Endometrium (tissue), 2 donors: ENCODE measurements around the gene RBM5.

Experiments used
- FAIRE-seq: peaks from 2 replicates; lab custom pipeline; 2012; peaks lifted over from hg19 to GRCh38; lab: Jason Lieb, UNC
- donor health status: control.
- donor health status: control.

RBM5 gene

DNA sequence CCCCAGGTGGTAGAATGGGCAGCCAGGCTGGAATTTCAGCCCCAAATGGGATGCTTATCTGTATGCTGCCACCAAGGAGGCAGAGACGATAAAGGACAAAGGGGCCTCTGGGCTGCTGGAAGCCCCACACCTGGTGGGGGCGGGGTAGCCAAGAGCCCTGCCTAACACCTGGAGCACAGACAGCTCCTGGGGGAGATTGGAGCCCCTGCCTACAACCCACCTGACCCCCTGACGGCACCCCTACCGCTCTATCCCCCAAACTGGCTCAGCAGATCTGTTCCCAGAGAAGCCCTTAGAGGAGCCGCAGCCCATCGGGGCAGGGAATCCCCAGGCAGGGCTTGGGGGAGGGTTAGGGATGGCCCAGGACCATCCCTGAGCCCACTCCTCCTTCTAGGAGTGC is 50.6 kb downstream of the RBM5 start:
- no peak for FAIRE-seq

DNA sequence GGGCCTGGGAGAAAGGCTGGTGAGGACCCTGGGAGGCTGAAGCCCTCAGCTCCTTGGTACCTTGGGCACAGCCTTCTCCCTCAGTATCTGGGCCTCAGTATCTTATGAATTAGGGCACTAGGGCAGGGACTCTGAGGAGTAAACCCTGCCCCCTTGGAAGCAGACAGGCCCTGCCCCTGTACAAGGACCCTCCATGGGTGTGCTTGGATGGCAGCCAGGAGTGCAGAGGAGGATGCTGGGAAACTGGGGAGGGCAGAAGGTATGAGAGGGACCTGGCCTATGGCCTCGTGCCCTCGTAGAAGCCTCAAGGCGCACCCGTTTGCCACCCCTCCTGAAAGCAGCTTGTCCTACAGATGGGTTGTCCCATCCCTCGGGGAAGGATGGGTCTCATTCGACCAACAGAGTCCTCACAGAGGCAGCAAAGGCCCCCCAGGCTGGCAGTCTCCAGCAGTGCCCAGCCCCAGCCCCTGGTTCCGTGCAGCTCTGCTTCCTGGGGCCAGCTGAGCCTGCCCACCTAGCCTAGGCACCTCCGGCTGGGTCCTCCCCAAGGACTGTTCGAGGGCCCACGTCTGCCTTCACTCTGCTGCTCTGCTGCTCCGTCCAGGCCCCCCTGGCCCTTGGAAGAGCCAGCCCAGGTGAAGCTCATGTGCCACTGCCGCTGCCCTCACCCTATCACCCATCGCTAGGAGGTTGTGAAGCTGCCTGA is 51.2 kb downstream of the RBM5 start:
- FAIRE-seq: no peak

DNA sequence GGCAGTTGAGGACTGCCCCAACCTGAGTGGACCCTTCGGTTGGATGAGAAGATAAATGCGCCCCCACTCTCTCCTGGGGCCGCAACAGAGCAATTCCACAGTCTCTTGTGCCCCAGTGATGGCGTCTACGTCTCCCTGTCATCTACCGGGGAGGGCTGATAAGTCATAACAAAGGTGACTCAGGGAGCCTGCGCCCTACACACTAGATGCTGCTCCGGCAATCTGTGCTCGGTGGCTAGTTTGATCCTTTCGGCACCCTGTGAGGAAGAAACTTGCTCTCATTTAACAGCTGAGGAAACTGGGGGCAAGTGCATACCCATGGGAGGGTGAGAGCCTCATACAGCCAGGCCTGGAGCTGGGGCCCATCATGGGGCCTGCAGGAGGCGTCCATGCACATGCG is 52.3 kb downstream of the RBM5 start:
- no peak for FAIRE-seq

DNA sequence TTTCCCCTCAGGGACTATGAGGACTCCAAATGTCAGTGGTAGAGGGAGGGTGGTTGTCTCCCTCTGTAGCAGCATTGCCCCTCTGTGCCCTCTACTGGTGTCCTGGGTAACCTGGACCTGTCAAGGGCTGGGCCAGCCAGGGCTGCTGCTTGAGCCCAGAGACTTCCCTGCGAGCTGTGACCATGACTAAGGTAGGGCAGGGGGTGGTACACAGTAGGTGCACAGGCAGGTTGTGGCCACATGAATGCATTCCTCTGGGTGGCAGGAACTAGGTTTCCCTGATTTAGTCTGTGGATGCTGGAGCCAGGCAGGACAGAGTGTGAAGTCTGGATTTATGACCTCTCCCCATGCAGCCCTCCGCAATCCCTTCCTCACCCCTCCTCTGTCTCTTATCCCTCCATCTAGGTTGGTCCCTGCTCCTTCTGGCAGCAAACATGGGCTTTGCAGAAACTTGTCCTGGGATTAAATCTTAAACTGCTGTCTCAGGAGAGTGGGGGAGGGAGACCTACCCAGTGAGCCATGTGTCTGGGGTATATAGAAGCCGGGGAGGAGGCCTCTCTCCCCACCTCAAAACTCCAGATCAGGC is 57.7 kb downstream of the RBM5 start:
- FAIRE-seq: no peak

DNA sequence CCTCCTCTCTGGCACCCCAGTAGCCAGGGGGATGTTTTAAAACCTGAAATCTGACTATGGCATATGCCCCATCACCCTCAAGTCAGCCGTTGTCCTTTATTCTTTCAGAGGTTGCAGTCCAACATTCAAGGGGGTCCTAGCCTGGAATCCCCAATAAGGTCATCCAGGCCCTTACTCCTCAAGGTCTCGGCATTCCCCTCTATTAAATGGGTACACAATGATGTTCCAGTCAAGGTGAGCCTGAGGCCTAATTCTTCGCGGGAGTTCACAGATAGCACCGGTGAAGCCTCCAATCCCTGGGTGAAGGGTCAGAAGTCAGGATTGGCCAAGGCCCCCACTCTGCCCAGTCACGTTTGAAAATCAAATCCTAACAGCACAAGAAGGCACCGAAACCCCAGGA is 58.3 kb downstream of the RBM5 start:
- FAIRE-seq: no peak

DNA sequence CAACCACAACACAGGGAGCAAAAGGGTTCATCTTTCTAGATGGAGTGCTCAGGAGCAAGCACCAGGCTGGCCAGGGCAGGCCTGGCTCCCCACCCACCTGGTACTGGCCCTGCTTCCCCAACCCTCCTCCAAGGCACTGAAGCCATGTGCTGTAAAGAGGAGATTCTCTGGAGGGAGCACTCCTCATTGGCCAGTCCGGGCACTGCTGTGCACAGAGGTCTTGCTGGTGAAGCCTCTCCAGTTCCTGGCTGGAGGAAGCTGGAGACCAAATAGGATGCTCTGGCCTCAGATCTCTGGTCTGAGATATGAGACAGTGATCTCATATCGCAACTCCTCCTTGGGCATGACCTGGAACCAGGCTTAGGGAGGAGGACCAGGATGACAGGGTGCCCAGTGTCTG is 58.7 kb downstream of the RBM5 start:
- no peak for FAIRE-seq

DNA sequence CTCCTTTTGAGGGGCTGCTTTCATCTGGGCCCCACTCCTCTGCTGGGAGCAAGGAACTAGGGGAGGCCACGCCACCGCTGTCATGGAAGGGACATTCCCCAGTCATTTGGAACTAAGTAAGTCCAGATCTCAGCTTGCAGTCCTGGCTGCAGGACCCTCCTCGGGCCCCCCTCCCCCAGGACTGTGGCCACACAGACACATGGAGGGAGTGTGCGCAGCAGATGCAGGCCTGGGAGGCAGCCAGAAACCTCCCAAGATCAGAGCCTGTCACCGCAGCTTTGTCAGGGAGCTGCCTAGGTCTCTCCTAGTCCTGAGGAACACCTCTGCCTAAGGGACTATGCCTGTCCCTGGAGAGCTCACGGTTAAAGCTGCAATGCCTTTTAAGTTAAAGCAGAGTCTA is 59.1 kb downstream of the RBM5 start:
- FAIRE-seq: no peak

DNA sequence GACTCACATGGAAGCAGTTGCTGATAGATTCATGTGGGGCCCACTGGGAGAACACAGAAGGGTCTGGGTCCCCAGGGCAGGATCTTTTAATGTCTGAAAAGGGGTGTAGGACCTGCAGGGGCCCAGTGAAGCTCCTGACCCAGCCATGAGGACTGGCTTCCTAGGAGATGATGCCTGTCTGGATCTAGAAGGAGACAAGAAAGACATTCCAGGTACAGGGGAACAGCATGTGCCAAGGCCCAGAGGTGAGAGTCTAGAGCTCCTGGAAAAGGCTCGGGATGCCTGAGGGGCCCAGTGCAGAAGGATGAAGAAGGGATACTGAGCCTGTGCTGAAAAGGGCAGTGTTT is 61.7 kb downstream of the RBM5 start:
- FAIRE-seq: no peak

DNA sequence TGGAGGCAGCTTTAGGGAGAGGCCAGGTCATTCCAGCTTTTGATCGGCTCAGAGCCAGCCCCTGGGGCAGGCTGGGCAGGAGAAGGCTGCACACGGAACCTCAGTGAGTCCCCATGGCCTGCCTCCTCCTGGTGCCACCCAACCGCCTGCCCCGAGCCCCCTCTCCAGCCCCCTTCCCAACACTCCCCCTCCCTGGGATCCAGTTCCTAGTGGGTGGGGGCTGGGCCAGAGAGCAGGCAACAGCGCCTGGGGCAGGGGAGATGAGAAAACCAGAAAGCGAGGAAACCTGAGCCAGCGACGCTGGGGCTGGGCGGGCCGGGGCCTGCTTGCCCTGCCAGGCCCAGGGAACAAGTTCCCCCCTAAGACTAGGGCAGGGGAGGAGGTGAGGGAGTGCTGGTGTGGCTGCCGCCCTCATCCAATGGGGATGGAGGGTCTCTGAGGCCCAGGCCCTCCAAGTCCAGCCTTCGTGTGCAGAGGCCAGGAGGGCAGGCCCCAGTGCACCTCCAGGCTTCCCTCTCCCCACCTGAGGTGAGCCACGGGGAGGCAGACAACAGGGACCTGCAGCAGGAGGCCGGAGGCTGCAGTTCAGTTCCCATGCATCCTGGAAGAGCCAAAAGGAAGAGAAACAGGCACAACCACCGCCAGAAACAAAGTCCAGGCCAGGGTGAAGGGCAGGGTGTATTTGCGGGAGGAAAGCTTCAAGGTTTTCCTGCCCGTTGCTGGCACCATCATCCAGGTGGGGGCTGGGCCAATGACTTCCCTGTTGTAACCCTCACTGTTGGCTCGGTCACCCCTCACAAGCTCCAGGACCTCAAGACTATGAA is 62.4 kb downstream of the RBM5 start:
- FAIRE-seq: no peak

DNA sequence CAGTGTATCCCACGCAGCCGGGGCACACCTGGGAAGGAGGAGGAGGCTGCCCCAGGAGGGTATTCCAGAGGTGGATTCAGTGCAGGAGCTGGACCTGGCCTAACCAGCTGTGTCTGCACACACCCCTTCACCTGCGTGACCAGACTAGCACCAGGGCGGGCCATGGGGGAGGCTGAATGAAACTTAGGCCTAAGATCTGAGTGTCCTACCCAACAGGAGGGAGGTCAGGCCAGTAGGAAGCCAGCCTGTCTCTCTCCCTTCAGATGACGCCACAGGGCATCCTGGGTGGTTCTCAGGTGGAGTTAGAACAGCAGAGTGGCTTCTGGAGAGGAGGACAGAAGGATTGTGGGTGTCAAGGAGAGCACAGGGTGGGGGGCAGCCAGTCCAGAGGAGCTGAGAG is 63.0 kb downstream of the RBM5 start:
- no peak for FAIRE-seq

DNA sequence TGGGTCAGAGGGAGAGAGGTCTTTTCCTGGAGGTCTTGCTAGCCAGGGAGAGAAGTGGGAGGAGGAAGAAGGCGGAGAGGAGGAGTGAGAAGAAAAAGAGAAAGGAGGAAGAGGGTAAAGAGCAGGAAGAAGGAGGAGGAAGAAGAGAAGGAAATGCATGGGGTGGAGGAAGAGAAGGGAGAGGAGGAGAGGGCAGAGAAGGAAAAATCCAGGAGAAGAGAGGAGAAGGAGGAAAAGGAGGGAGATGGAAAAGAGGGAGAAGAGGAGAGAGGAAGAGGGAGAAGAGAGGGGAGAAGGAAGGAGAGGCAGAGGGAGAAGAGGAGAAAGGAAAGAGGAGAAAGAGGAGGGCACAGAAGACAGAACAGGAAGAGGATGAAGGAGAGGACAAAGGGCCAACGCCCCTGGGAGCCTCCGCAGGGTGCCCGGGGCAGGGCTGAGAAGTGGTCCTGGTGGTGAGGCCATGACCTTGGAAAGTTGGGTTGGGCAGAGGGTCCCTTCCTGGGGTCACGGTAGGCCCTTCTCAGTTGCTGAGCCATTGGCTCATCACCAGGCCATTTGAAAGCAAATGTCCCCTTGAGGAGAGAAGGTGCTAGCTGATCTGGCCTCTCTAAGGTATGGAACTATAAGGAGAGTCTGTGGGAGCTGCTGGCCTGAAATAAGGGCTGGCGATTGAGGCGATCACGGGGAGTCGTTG is 65.2 kb downstream of the RBM5 start:
- FAIRE-seq: no peak

DNA sequence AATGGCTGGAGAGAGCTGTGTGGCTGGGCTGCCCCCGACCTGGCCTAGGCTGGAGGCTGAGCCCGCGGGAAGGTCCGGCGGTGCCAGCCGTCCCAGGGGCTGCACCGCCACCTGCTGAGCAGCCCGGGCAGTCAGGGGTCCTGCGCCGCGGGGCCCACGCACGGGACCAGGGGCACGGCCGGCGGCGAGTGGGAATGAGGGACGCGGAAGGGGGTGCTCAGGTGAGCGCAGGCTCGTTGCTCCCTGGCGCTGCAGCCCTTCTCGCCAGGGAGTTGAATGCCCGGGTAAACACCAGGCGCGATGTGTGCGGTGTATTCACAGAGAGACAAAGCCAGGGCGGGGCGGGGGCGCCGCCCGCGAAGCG is 65.7 kb downstream of the RBM5 start:
- no peak for FAIRE-seq

DNA sequence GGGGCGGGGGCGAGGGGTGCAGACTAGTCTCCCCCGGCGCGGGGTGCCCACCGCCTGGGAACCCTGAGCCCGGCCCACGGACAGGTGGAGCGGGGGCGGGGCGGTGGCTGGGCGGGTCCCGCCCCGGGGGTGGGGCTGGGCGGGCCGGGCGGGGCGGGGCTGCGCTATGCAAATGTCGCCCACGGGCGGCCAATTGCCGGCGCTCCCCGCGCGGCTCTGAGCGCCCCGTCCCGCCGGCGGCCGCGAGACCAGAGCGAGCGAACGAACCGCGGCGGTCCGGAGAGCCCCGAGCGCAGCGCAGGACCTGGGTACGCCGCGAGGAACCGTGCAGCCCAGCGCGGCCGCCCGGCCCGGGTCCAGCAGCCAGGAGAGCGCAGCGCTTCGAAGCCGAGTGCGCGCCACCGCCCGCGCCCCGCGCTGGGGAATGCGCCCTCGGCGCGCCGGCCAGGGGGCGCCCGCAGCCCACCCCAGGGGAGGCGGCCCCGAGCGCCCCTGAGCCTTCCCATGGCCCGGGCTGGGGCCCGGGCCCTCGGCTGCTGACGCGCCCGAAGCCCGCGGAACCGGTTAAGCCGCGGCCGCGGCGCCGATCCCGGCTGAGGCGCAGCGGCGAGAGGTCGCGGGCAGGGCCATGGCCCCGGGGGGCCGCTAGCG is 66.2 kb downstream of the RBM5 start, which contains the start of gene SEMA3F:
SEMA3F (plus strand) TSS at position 485 of the 651 bp plus-strand sequence. CDS start 4,299 bp downstream, outside the sequence.
- FAIRE-seq: no peak

DNA sequence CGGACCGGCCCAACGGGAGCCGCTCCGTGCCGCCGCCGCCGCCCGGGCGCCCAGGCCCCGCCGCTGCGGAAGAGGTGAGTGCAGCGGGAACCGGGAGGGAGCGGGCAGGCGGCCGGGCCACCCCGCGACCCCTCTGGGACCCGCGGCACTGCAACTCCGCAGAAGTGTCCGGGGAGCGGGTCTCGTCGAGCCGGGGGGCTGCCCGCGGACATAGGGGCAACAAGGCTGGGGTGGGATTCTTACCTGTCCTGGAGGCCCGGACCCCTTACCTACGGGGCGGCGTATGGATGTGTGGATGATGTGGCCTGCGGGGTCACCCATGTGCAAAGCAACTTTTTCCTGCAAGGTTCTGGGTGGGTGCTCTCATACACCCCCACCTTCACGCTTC is 66.8 kb downstream of the RBM5 start:
- no peak for FAIRE-seq

DNA sequence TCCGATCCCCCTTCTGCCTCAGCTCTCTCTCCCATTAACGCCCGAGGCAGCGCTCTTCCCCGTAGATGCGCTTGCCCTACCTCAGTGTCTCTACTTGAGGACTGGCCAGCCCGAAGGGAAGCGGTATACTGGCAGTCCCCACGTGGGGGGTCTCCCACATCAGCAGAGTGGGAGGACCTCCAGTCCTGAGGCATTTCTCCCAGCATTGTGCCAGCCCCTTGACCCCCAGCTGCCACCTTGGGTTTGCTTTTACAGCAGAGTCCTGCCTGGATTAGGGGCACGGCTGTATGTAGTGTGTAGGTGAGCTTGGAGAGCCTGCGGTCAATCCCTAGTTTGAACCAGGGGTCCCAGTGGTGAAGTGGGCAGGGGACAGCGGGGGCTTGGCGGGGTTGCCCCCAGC is 67.2 kb downstream of the RBM5 start:
- FAIRE-seq: no peak

DNA sequence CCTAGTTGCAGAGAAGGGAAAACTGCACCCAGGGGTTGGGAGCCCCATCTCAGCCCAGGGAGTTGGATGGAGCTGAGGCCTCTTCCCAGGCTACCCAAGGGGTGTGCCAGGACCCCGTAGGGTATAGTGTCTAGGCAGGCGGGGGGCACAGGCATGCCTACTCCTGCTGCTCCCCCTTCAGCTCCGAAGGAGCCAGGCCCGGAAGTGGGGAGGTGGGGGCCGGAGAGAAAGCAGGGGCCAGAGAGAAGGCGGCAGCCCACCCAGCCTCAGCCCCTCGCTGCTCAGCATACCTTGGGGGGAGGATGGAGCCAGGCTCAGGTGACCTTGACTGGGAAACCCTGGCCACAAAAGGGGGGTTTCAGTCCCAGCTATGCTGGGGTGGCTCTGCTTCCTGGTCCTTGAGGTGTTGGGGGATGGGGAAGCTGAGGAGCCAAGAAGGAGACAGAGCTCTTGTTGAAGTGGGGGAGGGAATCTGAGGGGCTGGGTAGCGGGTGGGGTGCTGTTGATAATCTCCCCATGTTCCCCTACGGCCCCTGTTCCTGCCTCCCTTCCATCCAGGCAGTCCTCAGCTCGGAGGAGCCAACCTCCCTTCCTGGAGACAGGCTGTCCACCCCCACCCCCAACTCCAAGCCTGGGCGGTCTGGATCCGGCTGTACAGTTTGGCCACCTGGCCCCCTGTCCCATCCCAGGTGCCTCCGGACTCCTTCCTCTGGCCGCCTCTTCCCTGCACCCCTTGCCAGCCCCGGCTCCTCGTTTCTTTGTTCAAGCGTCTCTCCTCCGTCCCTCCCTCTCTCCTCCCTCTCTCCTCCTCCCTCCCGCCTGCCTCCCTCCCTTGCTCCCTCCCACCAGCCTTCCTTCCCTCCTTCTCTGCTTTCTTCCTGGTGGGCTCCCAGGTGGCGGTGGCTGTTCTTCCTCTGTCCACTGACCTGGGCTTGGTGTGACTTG is 68.1 kb downstream of the RBM5 start:
- no peak for FAIRE-seq

DNA sequence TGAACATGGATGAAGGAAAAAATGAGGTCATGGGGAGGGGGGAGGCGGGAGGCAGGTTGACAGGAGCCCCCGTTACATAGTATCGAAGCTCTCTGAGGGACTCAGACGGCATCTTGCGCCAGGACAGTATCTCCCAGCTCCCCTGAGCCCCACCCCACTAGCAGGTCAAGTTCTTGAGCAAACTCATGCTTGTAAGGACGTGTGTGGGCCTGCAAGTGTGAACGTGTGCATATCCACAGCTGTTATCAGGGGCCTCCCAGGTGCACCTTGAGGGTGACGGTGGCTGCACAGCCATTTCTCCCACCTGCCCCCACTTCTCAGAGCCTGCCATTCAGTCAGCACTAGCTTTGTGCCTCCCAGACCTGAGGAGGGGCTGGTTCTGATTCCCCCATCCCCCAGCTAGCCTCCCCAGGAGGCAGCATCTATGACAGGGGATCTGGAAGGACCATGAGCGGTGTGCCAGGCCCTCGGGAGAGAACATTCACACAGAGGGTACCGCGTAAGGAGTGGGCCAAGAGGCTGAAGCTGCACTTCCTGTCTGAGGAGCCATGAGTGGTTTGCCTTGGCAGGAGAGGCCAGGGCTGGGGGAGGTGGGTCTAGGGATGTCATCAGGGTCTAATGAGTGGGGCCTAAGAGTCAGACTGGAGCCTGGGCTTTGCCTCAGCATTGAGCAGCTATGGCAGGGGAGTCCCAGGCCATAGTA is 69.3 kb downstream of the RBM5 start:
- no peak for FAIRE-seq

DNA sequence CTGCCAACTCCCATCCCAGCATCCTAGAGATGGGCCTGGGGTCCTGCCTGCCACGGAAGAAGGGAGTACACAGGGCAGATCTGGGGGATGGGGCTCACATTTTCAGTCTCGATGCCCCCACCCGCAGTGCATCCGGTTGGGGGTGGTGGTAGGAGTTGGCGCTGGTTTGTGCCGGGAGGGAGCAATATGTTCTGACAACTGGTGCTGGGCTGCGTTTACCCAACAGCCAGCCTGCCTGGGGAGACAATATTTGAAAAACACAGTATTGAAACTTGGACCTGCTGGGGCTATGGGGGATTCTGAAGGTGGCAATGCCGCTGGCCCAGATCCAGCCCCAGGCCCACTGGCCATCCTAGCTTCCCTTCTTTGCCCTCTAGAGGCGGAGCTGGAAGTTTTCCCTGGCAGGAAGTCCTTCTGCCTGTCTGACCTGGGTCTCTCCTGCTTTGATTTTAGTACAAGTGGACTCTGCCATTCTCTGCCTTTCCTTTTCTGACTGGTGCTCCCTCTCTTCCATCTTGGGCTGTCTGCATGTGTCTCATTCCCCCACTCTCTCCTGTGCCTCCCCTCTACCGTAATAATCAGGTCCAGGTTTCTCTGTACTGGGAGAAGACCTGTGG is 69.9 kb downstream of the RBM5 start:
- no peak for FAIRE-seq

DNA sequence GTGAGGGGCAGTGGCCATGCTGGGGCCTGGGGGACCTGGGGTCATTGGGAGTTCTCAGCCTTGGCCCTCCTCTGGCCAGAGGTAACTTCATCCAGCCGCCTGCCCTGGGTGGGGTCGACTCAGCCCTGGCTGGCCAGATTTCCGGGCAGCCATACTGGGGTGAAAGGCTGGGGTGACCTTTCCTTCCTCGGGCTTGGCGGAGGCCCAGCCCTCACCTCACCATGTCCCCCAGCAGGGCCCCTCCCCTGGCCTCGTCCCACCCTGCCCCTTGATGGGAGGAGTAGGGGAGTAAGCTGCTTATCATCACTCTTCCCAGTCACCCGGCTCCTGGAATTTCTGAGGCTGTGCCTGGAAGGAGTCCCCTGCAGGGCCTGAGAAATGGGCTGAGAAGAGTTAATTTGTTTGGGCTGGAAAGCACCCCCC is 71.9 kb downstream of the RBM5 start:
- FAIRE-seq: no peak

DNA sequence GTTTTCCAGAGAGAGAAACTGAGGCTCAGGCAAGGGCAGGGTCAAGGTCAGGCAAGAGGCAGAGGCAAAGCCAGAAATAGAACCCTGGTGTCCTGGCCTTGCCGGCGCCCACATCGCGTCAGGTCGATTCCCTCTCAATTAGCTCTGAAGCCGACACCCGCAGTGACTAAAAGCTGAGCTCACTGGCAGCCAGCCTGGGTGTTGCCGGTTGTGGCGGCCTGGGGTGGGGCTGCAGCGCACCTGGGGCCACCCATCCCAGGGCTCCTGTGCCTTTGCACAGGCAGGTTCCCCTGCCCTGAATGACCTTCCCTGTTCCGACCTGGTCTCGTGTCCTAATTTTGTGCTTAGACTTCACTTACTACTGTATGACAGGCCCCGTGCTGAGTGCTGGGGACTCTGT is 72.6 kb downstream of the RBM5 start:
- FAIRE-seq: no peak
